HG02678 (cell line): ENCODE measurements around the gene SMPD4.
A peak's percentile ranks its signal among the peaks of the same experiment; 100 is the strongest.
"Not testable (repeated sequence)": the region's sequence is repeated elsewhere in the genome, so short reads cannot be mapped to it uniquely, and the experiment has no call there.

ENCODE experiments used
- ATAC-seq: cut with Tn5 transposase; IDR thresholded peaks from one replicate; pipeline ENCODE4 v1.9.1; 2021; ENCODE audit warnings: mild to moderate bottlenecking, moderate library complexity; ENCODE audit not compliant: unreplicated experiment

The SMPD4 gene

GRCh38 chr2:130181325-130181879, at the start of gene SMPD4:
Gene SMPD4 (minus strand): TSS chr2:130181602. CDS start chr2:130176592, 5,010 bp downstream.
- peak; percentile 57 for ATAC-seq

GRCh38 chr2:130230907-130231306, 49.5 kb upstream of the SMPD4 start:
- not testable (repeated sequence) for ATAC-seq

GRCh38 chr2:130230376-130230775, 49.0 kb upstream of the SMPD4 start:
- not testable (repeated sequence) for ATAC-seq

GRCh38 chr2:130229161-130229510, 47.7 kb upstream of the SMPD4 start:
- not testable (repeated sequence) for ATAC-seq

- not testable (repeated sequence) for ATAC-seq
Measured at GRCh38 chr2:130228467-130229160, 47.2 kb upstream of the SMPD4 start.

- ATAC-seq, result not testable (repeated sequence)
Measured at GRCh38 chr2:130228005-130228404, 46.6 kb upstream of the SMPD4 start.

GRCh38 chr2:130222523-130222922, 41.1 kb upstream of the SMPD4 start:
- ATAC-seq, result peak; percentile 77

- not testable (repeated sequence) for ATAC-seq
Measured at GRCh38 chr2:130220505-130220904, 39.1 kb upstream of the SMPD4 start.

GRCh38 chr2:130219147-130219546, 37.7 kb upstream of the SMPD4 start:
- ATAC-seq, result not testable (repeated sequence)

GRCh38 chr2:130207051-130207450, 25.6 kb upstream of the SMPD4 start:
- not testable (repeated sequence) for ATAC-seq

- not testable (repeated sequence) for ATAC-seq
Measured at GRCh38 chr2:130203150-130203549, 21.7 kb upstream of the SMPD4 start.

- ATAC-seq, result not testable (repeated sequence)
Measured at GRCh38 chr2:130202518-130202917, 21.1 kb upstream of the SMPD4 start.

- ATAC-seq, result no peak
Measured at GRCh38 chr2:130198343-130198742, 16.9 kb upstream of the SMPD4 start, which contains the start of gene TUBA3E. Gene TUBA3E (minus strand): TSS chr2:130198439. CDS start chr2:130198360, 79 bp downstream.

GRCh38 chr2:130196052-130196451, 14.7 kb upstream of the SMPD4 start:
- ATAC-seq, result not testable (repeated sequence)

GRCh38 chr2:130195089-130195635, 13.8 kb upstream of the SMPD4 start:
- not testable (repeated sequence) for ATAC-seq

- not testable (repeated sequence) for ATAC-seq
Measured at GRCh38 chr2:130193824-130194223, 12.4 kb upstream of the SMPD4 start.

- not testable (repeated sequence) for ATAC-seq
Measured at GRCh38 chr2:130192451-130192850, 11.0 kb upstream of the SMPD4 start.

GRCh38 chr2:130191319-130191718, 9.9 kb upstream of the SMPD4 start:
- not testable (repeated sequence) for ATAC-seq

GRCh38 chr2:130190237-130190636, 8.8 kb upstream of the SMPD4 start:
- no peak for ATAC-seq

- not testable (repeated sequence) for ATAC-seq
Measured at GRCh38 chr2:130188958-130189357, 7.6 kb upstream of the SMPD4 start.

GRCh38 chr2:130187859-130188792, 6.7 kb upstream of the SMPD4 start:
- ATAC-seq, result not testable (repeated sequence)
